Right lobe of liver (tissue), 6 donors: ENCODE results near the gene FHIT. TPM values are rescaled to one million over a fixed set of nuclear protein-coding genes. Genes with fewer than 3 reads are reported as not detected.

Experiments
- ATAC-seq, 4 donors: fragments of 200-7000 bp; cut with Tn5 transposase; one replicate each; pipeline ENCODE4 v1.9.1; 2020; ENCODE audit warnings: mild to moderate bottlenecking in 4 of 4, moderate library complexity in 4 of 4
- DNase-seq, 3 donors: peaks; one replicate each; pipeline ENCODE4 v3.0.0-alpha.2; 2020
- H3K27ac ChIP-seq, 3 donors: fragments of 200-600 bp; one replicate each; pipeline ENCODE4 v1.8.0; 2022
- H3K27me3 ChIP-seq, 2 donors: fragments of 200-600 bp; one replicate each; pipeline ENCODE4 v1.8.0; 2022
- H3K36me3 ChIP-seq, 4 donors: fragments of 200-600 bp; sonication (generic) in 1 of 4; one replicate each; pipeline versions ENCODE4 v1.5.1 to v1.8.0; 2017 to 2022; ENCODE audit warnings: control low read depth in 1 of 4
- H3K4me1 ChIP-seq, 4 donors: fragments of 200-600 bp; sonication (generic) in 1 of 4; one replicate each; pipeline versions ENCODE4 v1.5.1 to v1.8.0; 2017 to 2022; ENCODE audit warnings: control low read depth in 1 of 4
- H3K4me3 ChIP-seq, 3 donors: fragments of 200-600 bp; one replicate each; pipeline ENCODE4 v1.8.0; 2022
- H3K9me3 ChIP-seq, 4 donors: fragments of 200-600 bp; sonication (generic) in 1 of 4; one replicate each; pipeline versions ENCODE4 v1.5.1 to v1.8.0; 2017 to 2022; ENCODE audit warnings: control low read depth in 1 of 4
- CTCF ChIP-seq, 4 donors: fragments of 200-600 bp in 3 of 4; fragments of 450-650 bp in 1 of 4; IDR thresholded peaks; one replicate each; pipeline versions ENCODE4 v1.5.1 to v1.8.0; 2016 to 2022; ENCODE audit warnings: antibody characterized with exemption in 4 of 4, mild to moderate bottlenecking in 2 of 4
- POLR2A ChIP-seq: fragments of 450-650 bp; IDR thresholded peaks from one replicate; pipeline ENCODE4 v1.6.1; 2017; ENCODE audit warnings: antibody characterized with exemption, mild to moderate bottlenecking
- WGBS: methylation state at CpG from one replicate; pipeline ENCODE4 v1.1.6; 2018; ENCODE audit warnings: low coverage, low lambda C conversion rate; ENCODE audit not compliant: insufficient coverage; ENCODE audit errors: missing lambda C conversion rate; 5-methylcytosine and 5-hydroxymethylcytosine counted together
- intact Hi-C, 2 donors: fragments of 100-400 bp; cut with DNase I; formaldehyde crosslinking; loops; one replicate each; pipeline versions ENCODE4 v1.11.2 to v1.14.1; 2022
- total RNA-seq, 6 experiments: library from RNA; depleted of rRNA in 2 of 6; stranded (reverse); fragments of >200 nt in 2 of 6; fragmentation: NEBNext Ultra II Directional in 3 of 6; extraction: Animal tissue kit (Norgen Biotek cat#: 25700) in 3 of 6; gene quantifications; one replicate each; pipeline versions ENCODE4 v1.1.0 to v1.2.4, GENCODE V29; 2016 to 2023
- donor health status: DM: no; HTN: yes; CAD: no.
- donor health status: DM: no; HTN: no; CAD: no.
- donor health status: DM: no; HTN: no; CAD: no.
- donor health status: DM: no; HTN: yes; CAD: no.
- donor health status: DM: no; HTN: yes; CAD: no.

Gene FHIT
- total RNA-seq, 6 experiments from 2014 or later, result 6.6 to 11.2 (median 8.0) TPM

- intact Hi-C loops, result no loop called here
- DNase-seq (no peak), ATAC-seq (no peak)
- no peak overlapping the region for H3K27ac ChIP-seq
- no peak overlapping the region for H3K4me3 ChIP-seq
- no peaks in the 10 kb centered on the region for H3K9me3 ChIP-seq
- WGBS, result 95% methylated on average over 2 of the region's 2 CpGs
- TF ChIP-seq POLR2A (no peak), CTCF (IDR thresholded peaks at IDR 0.05) (no peak)
- H3K4me1 ChIP-seq, result no peaks in the 10 kb centered on the region
- no peaks in the 10 kb centered on the region for H3K36me3 ChIP-seq
- H3K27me3 ChIP-seq, result no peaks in the 10 kb centered on the region
Observed at GRCh38 chr3:60774617-60775016, 476.6 kb downstream of the FHIT start.

- no peaks in the 10 kb centered on the region for H3K27me3 ChIP-seq
- TF ChIP-seq POLR2A (no peak), CTCF (IDR thresholded peaks at IDR 0.05) (no peak)
- no peak overlapping the region for H3K4me3 ChIP-seq
- no peaks in the 10 kb centered on the region for H3K9me3 ChIP-seq
- 100% methylated on average over 3 of the region's 3 CpGs for WGBS
- no peak overlapping the region for H3K27ac ChIP-seq
- H3K36me3 ChIP-seq, result no peaks in the 10 kb centered on the region
- no peaks in the 10 kb centered on the region for H3K4me1 ChIP-seq
- DNase-seq (no peak), ATAC-seq (no peak)
- intact Hi-C loops, result no loop called here
Observed at GRCh38 chr3:60772584-60772983, 478.7 kb downstream of the FHIT start.

- DNase-seq (no peak), ATAC-seq (no peak)
- no peak overlapping the region for H3K4me3 ChIP-seq
- H3K9me3 ChIP-seq, result no peaks in the 10 kb centered on the region
- TF ChIP-seq CTCF (IDR thresholded peaks at IDR 0.05), result no peak
- no peak for TF ChIP-seq POLR2A
- intact Hi-C loops, result no loop called here
- H3K36me3 ChIP-seq, result no peaks in the 10 kb centered on the region
- no peaks in the 10 kb centered on the region for H3K27me3 ChIP-seq
- H3K27ac ChIP-seq, result no peak overlapping the region
- no peaks in the 10 kb centered on the region for H3K4me1 ChIP-seq
Observed at GRCh38 chr3:60771766-60772165, 479.5 kb downstream of the FHIT start.

- DNase-seq, result no peak
Observed at GRCh38 chr3:60770532-60770931, 480.7 kb downstream of the FHIT start.

More at GRCh38 chr3:60770532-60770931, 480.7 kb downstream of the FHIT start:
- H3K9me3 ChIP-seq, result no peaks in the 10 kb centered on the region
- no peaks in the 10 kb centered on the region for H3K4me1 ChIP-seq
- 89% methylated on average over 1 of the region's 1 CpG for WGBS
- no peak for ATAC-seq
- TF ChIP-seq POLR2A, result no peak
- TF ChIP-seq CTCF (IDR thresholded peaks at IDR 0.05), result no peak
- intact Hi-C loops, result no loop called here
- no peak overlapping the region for H3K27ac ChIP-seq
- H3K4me3 ChIP-seq, result no peak overlapping the region
- no peaks in the 10 kb centered on the region for H3K27me3 ChIP-seq
- no peaks in the 10 kb centered on the region for H3K36me3 ChIP-seq
